Brain microvascular endothelial cell (primary cell): ENCODE measurements around the gene BEX3.
"Not testable (repeated sequence)": the region's sequence is repeated elsewhere in the genome, so short reads cannot be mapped to it uniquely, and the experiment has no call there.

Experiments
- DNase-seq: peaks from one replicate; pipeline ENCODE4 v3.0.0-alpha.2; 2020
- H3K27ac ChIP-seq: fragments of 250-450 bp; sonication (Bioruptor Pico); 2 replicates; pipeline ENCODE4 v1.5.1; 2020; ENCODE audit warnings: mild to moderate bottlenecking, moderate library complexity
- H3K27me3 ChIP-seq: fragments of 250-450 bp; sonication (Bioruptor Pico); replicated peaks from 2 replicates; pipeline ENCODE4 v1.5.1; 2020; ENCODE audit warnings: mild to moderate bottlenecking
- H3K36me3 ChIP-seq: fragments of 250-450 bp; sonication (Bioruptor Pico); replicated peaks from 2 replicates; pipeline ENCODE4 v1.5.1; 2020; ENCODE audit warnings: mild to moderate bottlenecking
- H3K4me3 ChIP-seq: 2 replicates; pipeline ENCODE4 v1.5.1; 2011; ENCODE audit warnings: low read depth, mild to moderate bottlenecking, control low read depth, low read length, moderate library complexity
- CTCF ChIP-seq: IDR thresholded peaks from 2 replicates; pipeline ENCODE4 v1.5.1; 2011; ENCODE audit warnings: low read depth, mild to moderate bottlenecking, moderate library complexity, low read length, control low read depth, inconsistent platforms; ENCODE audit errors: missing control alignments
- in situ Hi-C: cut with HindIII; loops from 2 replicates; pipeline ENCODE4 v1.10.0; 2017; ENCODE audit warnings: low sequenced_read_pairs, low pct_ligation_motif_present

Gene BEX3

GRCh38 chrX:103406256-103406655 lies 29.9 kb downstream of the BEX3 start:
- Histone ChIP-seq H3K36me3 (no peaks in the 10 kb centered on the region), H3K4me3 (no peak overlapping the region), H3K27ac (no peak overlapping the region), H3K27me3 (no peaks in the 10 kb centered on the region)
- no peak for DNase-seq
- in situ Hi-C loops: no loop called here
- TF ChIP-seq CTCF: no peak

- no peak overlapping the region for H3K4me3 ChIP-seq
- TF ChIP-seq CTCF: no peak
- in situ Hi-C loops: no loop called here
- H3K27me3 ChIP-seq: no peaks in the 10 kb centered on the region
- no peaks in the 10 kb centered on the region for H3K36me3 ChIP-seq
- no peak for DNase-seq
- H3K27ac ChIP-seq: no peak overlapping the region
Measured at GRCh38 chrX:103407776-103408175, 31.4 kb downstream of the BEX3 start.

GRCh38 chrX:103411721-103412120 lies 35.4 kb downstream of the BEX3 start:
- H3K36me3 ChIP-seq, H3K27ac ChIP-seq, H3K4me3 ChIP-seq, in situ Hi-C loops, H3K27me3 ChIP-seq, DNase-seq: not testable (repeated sequence)

- no peak for TF ChIP-seq CTCF
- H3K4me3 ChIP-seq: no peak overlapping the region
- H3K27ac ChIP-seq: no peak overlapping the region
- H3K27me3 ChIP-seq: no peaks in the 10 kb centered on the region
- in situ Hi-C loops: no loop called here
- DNase-seq: no peak
- no peaks in the 10 kb centered on the region for H3K36me3 ChIP-seq
Measured at GRCh38 chrX:103413705-103414387, 37.5 kb downstream of the BEX3 start.

GRCh38 chrX:103414561-103414960 lies 38.2 kb downstream of the BEX3 start:
- in situ Hi-C loops: no loop called here
- Histone ChIP-seq H3K4me3 (no peak overlapping the region), H3K36me3 (no peaks in the 10 kb centered on the region), H3K27me3 (no peaks in the 10 kb centered on the region), H3K27ac (no peak overlapping the region)
- TF ChIP-seq CTCF: no peak
- DNase-seq: no peak

GRCh38 chrX:103415068-103415467 lies 38.7 kb downstream of the BEX3 start:
- no peak for DNase-seq
- in situ Hi-C loops: no loop called here
- Histone ChIP-seq H3K4me3 (no peak overlapping the region), H3K36me3 (no peaks in the 10 kb centered on the region), H3K27ac (no peak overlapping the region), H3K27me3 (no peaks in the 10 kb centered on the region)
- TF ChIP-seq CTCF: no peak
